NCI-H345 (cell line): Measurements from ENCODE around the gene VENTX.

Experiments used
- DNase-seq: peaks from one replicate; lab custom pipeline; 2025; lab: John Stamatoyannopoulos, UW

The VENTX gene, protein sequence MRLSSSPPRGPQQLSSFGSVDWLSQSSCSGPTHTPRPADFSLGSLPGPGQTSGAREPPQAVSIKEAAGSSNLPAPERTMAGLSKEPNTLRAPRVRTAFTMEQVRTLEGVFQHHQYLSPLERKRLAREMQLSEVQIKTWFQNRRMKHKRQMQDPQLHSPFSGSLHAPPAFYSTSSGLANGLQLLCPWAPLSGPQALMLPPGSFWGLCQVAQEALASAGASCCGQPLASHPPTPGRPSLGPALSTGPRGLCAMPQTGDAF

GRCh38 chr10:133237588-133238465, at the start of gene VENTX:
VENTX (plus strand) TSS chr10:133237855; CDS start chr10:133237915, 60 bp downstream.
- no peak for DNase-seq

GRCh38 chr10:133187906-133188681, 49.6 kb upstream of the VENTX start:
- DNase-seq = no peak

- DNase-seq = no peak
Measured at GRCh38 chr10:133189256-133189655, 48.4 kb upstream of the VENTX start.

- DNase-seq = no peak
Measured at GRCh38 chr10:133189726-133190125, 47.9 kb upstream of the VENTX start.

GRCh38 chr10:133190225-133190624, 47.4 kb upstream of the VENTX start:
- DNase-seq = no peak

GRCh38 chr10:133191651-133192050, 46.0 kb upstream of the VENTX start:
- DNase-seq = no peak

GRCh38 chr10:133194151-133194550, 43.5 kb upstream of the VENTX start:
- DNase-seq = no peak

DNA sequence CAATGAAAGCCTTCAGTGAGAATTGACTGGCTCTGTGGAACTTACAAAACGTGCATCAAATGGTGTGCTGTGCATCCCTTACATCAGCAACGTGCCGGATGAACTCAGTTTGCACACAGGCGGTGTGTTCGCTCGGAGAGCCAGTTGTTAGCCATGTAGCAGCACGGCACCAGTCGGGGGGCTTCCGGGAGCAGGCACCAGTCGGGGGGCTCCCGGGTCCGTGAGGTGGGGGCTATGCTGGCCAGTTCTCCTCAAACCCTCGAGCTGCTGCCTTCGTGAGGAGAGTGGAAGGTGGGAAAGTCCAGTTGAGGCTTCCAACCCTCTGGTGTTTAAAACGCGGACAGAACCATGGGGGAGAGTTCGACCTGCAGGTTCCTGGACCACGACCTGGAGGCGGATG, 42.6 kb upstream of the VENTX start:
- no peak for DNase-seq

DNA sequence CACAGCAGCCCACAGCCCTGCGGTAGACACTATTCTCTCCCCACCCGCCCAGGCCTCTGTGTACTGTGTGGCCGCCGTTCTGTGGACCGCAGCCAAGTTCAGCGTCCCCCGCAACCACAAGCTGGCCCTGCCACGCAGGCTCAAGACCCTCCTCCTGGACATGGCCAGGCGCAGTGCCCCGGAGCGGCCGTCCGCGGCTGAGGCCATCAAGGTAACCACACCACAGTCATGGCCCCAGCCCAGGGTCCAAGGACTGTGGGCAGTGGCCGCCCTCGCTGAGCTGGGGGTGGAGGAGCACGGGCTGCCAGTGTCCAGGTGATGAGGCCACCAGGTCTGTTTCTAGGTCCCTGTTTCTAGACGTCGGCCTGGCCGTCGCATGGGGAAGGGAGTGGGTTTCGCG, 42.0 kb upstream of the VENTX start:
- DNase-seq = no peak

DNA sequence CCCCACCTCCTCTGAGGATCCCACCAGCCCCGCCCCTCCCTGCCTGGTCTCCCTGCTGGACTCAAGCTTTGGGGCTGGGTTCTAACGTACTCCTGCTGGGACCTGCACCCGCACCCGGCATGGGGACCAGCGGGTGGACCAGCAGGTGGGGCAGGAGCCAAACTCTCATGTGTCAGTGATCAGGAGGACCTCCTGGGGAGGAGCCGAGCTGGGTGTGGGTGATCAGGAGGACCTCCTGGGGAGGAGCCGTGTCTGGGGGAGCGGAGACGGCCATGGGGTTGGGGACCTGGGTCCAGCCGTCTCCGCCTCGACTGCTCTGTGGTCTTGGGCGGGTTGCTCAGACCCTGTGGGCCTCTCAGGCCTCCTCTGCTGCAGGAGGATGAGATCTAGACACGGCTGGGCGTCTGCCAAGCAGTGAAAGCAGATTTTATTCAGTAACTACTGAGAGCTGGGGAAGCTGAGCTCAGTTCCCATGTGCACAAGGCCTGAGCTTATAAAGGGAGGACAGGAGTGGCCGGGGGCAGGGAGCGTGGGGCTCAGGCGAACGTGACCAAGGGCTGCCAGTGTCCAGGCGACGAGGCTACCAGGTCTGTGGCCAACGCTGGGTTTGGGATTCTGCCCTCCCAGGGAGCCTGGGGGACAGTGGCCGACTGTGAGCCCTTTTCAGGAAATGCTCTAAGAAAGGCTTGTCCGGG, 41.3 kb upstream of the VENTX start:
- no peak for DNase-seq

GRCh38 chr10:133196936-133197758, 40.5 kb upstream of the VENTX start:
- no peak for DNase-seq

GRCh38 chr10:133197786-133198185, 39.9 kb upstream of the VENTX start:
- DNase-seq = no peak

DNA sequence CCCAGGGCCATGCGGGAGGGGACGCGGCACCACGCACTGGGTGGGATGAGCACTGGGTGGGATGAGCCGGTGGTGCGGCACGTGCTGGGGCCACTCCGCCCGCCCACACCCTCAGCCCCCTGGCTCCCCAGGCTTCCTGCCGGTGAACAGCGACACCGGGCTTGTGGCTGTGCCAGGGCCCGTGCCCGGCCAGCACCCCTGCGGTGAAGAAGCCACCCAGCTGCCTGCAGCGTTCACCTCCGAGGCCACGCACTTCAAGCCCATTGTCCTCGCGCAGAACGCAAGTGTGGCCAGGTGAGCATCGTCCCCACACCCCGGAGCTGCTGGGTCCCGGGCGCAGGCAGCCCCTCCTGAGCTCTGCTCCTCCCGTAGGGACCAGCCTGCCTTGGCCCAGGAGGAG, 39.4 kb upstream of the VENTX start:
- no peak for DNase-seq

- DNase-seq = no peak
Measured at GRCh38 chr10:133198621-133199487, 38.8 kb upstream of the VENTX start.

- DNase-seq = no peak
Measured at GRCh38 chr10:133199488-133199885, 38.2 kb upstream of the VENTX start.

DNA sequence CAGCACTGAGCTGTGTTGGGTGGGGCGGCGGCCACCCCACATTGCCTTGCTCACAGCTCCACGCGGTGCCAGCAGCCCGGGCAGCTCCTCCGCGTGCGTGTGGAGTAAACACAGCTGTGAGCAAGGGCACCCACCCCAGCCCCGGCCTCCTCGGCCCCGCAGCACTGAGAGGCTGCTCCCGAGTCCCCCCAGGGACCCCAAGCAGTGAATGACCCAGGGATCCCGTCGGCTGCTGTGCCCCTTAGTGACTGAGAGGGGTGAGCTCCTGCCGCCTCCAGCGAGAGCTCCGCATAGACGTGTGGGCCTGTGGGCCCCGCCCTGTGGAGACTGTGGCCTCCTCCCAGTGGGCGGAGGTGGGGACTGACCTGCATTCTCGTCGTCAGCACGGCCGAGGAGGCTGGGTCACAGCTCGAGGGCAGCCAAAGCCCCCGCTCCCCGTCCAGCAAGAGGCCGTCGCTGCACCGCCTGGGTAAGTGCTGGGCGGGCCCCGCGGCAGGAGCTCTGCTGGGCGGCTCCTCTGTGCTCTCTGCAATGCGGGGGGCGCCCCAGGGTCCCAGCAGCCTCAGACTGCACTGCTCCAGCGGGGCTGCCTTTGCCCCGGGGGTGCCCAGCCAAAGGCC, 37.6 kb upstream of the VENTX start:
- no peak for DNase-seq

- no peak for DNase-seq
Measured at GRCh38 chr10:133200621-133201031, 37.0 kb upstream of the VENTX start.

- DNase-seq = no peak
Measured at GRCh38 chr10:133201151-133201947, 36.3 kb upstream of the VENTX start.
